NCI-H524 (cell line): Measurements from ENCODE around the gene OBP2B.

Experiments
- DNase-seq, 2 experiments: peaks; one replicate each; lab custom pipeline; 2025; lab: John Stamatoyannopoulos, UW

The OBP2B gene

GRCh38 chr9:133167096-133167730, 41.8 kb downstream of the OBP2B start:
- DNase-seq, result no peak

DNA sequence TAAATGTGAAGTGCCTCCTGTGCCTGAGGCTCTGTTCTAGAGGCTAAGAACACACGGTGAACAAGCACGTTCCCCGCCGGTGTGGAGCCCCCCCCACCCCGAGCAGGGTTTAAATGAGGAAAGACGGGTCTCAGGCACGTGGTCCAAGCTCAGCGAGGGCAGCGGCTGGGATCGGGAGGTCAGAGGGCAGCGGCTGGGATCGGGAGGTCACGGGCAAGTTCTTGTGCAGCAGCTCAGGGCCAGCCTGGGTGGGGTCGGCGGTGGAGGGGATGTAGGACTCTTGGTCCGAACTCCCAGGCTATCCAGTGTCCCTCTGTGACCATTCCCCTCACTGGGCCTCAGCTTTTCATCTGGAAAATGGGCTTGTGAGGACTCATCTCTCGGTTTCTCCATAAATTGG, 42.7 kb downstream of the OBP2B start:
- no peak for DNase-seq

DNA sequence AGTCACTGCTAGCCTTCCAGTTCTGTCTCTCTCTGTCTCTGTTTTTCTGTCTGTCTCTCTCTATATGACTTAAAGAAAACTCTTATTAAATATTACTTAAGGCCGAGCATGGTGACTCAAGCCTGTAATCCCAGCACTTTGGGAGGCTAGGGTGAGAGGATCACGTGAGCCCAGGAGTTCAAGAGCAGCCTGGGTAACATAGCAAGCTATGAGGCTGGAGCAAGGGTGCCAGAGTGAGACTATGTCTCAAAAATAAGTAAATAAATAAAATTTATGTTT, 43.7 kb downstream of the OBP2B start:
- DNase-seq, result no peak

DNA sequence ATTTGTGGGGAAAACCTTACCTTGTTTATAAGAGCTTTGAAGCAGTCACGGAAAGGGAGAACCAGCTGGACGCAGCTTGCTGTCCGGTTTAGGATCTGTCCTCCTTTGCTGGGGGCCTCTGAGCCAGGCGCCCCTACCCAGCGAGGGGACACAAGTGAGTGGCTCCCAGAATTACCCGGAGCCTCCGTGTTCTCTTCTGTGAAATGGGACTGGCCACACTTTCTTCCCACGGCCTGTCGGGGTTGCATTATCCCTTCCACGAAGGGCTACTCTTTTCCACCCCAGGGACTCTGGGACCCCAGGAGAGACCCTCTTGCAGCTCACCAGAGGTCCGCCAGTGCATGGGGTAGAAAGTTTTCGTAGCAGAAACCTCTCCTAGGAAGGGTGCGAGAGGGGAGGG, 44.9 kb downstream of the OBP2B start:
- no peak for DNase-seq

- no peak for DNase-seq
Observed at GRCh38 chr9:133163504-133164172, 45.4 kb downstream of the OBP2B start, which contains the start of gene GBGT1. Gene GBGT1, minus strand, starts transcription at chr9:133163914. Its CDS starts 1,502 bp downstream, at chr9:133162412.

- DNase-seq, result peak in 1 of 2 experiments; percentile 35
Observed at GRCh38 chr9:133162861-133163503, 46.1 kb downstream of the OBP2B start.

- no peak for DNase-seq
Observed at GRCh38 chr9:133161547-133161950, 47.5 kb downstream of the OBP2B start.

GRCh38 chr9:133160742-133161546, 48.1 kb downstream of the OBP2B start:
- peak; percentile 36 to 69 for DNase-seq

- DNase-seq, result no peak
Observed at GRCh38 chr9:133158695-133159094, 50.4 kb downstream of the OBP2B start.
